WTC11 (cell line): ENCODE measurements around the gene TMPRSS11F. TPM values are rescaled to one million over a fixed set of nuclear protein-coding genes. Genes with fewer than 3 reads are reported as not detected.

Experiments used
- ATAC-seq: fragments of 200-7000 bp; cut with Tn5 transposase; 2 replicates; pipeline ENCODE4 v1.10.0; 2021; ENCODE audit warnings: mild to moderate bottlenecking, moderate library complexity
- CTCF ChIA-PET: fragments of 300-600 bp; sonication (Branson Sonifier 250); formaldehyde crosslinking; loops from one replicate; lab custom pipeline; 2021; ENCODE audit warnings: antibody characterized with exemption; lab: Charles Lee
- POLR2A ChIA-PET: fragments of 350-600 bp; sonication (Branson Sonifier 250); formaldehyde crosslinking; loops from one replicate; lab custom pipeline; 2021; ENCODE audit warnings: antibody characterized with exemption; lab: Charles Lee
- DNase-seq: peaks from one replicate; pipeline ENCODE4 v3.0.0; 2021; ENCODE audit warnings: low spot score
- H3K27ac Mint-ChIP-seq: 2 replicates; pipeline ENCODE4 v1.8.0; 2021; ENCODE audit warnings: mixed read lengths
- H3K27me3 Mint-ChIP-seq: 2 replicates; pipeline ENCODE4 v1.8.0; 2021; ENCODE audit warnings: low read depth, mild to moderate bottlenecking, moderate library complexity, mixed read lengths
- H3K36me3 Mint-ChIP-seq: 2 replicates; pipeline ENCODE4 v1.8.0; 2021; ENCODE audit warnings: mixed read lengths
- H3K4me1 Mint-ChIP-seq: 2 replicates; pipeline ENCODE4 v1.8.0; 2022; ENCODE audit warnings: mixed read lengths
- H3K4me3 Mint-ChIP-seq: 2 replicates; pipeline ENCODE4 v1.8.0; 2021; ENCODE audit warnings: mild to moderate bottlenecking, moderate library complexity, mixed read lengths
- H3K9me3 Mint-ChIP-seq: 2 replicates; pipeline ENCODE4 v1.8.0; 2021; ENCODE audit warnings: mixed read lengths
- CBFB ChIP-seq: sonication (generic); formaldehyde crosslinking; IDR thresholded peaks from 2 replicates; pipeline ENCODE4 v1.8.1; 2022; ENCODE audit warnings: mild to moderate bottlenecking, low read depth, missing genetic modification reagents
- EMX1 ChIP-seq: fragments of 250-450 bp; sonication (Bioruptor Pico); IDR thresholded peaks from 2 replicates; pipeline ENCODE4 v1.8.0; 2021; ENCODE audit warnings: mild to moderate bottlenecking
- ETV6 ChIP-seq: sonication (generic); formaldehyde crosslinking; IDR thresholded peaks from 2 replicates; pipeline ENCODE4 v1.8.1; 2022; ENCODE audit warnings: mild to moderate bottlenecking, missing genetic modification reagents
- FOXJ3 ChIP-seq: sonication (generic); formaldehyde crosslinking; IDR thresholded peaks from 2 replicates; pipeline ENCODE4 v1.9.0; 2021; ENCODE audit warnings: missing genetic modification reagents, mild to moderate bottlenecking, borderline replicate concordance
- FOXP1 ChIP-seq: sonication (generic); formaldehyde crosslinking; IDR thresholded peaks from 2 replicates; pipeline ENCODE4 v1.8.0; 2022; ENCODE audit warnings: missing genetic modification reagents, mild to moderate bottlenecking, moderate library complexity, borderline replicate concordance
- IRF2 ChIP-seq: sonication (generic); formaldehyde crosslinking; IDR thresholded peaks from 2 replicates; pipeline ENCODE4 v1.8.0; 2022; ENCODE audit warnings: low read depth, missing genetic modification reagents, borderline replicate concordance
- MYBL2 ChIP-seq: sonication (generic); formaldehyde crosslinking; IDR thresholded peaks from 2 replicates; pipeline ENCODE4 v1.8.1; 2023; ENCODE audit warnings: mild to moderate bottlenecking, moderate library complexity, missing genetic modification reagents
- NFYB ChIP-seq: sonication (generic); formaldehyde crosslinking; conservative IDR thresholded peaks from 2 replicates; pipeline ENCODE4 v1.8.0; 2022; ENCODE audit warnings: low read depth, missing genetic modification reagents
- PRRX2 ChIP-seq: fragments of 250-450 bp; sonication (Bioruptor Pico); IDR thresholded peaks from 2 replicates; pipeline ENCODE4 v1.8.0; 2021; ENCODE audit warnings: mild to moderate bottlenecking
- RELA ChIP-seq: sonication (generic); formaldehyde crosslinking; IDR thresholded peaks from 2 replicates; pipeline ENCODE4 v1.8.1; 2022; ENCODE audit warnings: missing genetic modification reagents, mild to moderate bottlenecking, borderline replicate concordance
- SMAD3 ChIP-seq: sonication (generic); formaldehyde crosslinking; IDR thresholded peaks from 2 replicates; pipeline ENCODE4 v1.8.0; 2022; ENCODE audit warnings: missing genetic modification reagents, mild to moderate bottlenecking, borderline replicate concordance
- total RNA-seq: library from RNA; stranded (reverse); gene quantifications from 3 replicates; pipeline ENCODE4 v1.2.3, GENCODE V29; 2021
- TF ChIP-seq, protein P1 (sequence below): sonication (generic); formaldehyde crosslinking; IDR thresholded peaks from 2 replicates; pipeline ENCODE4 v1.8.1; 2023; ENCODE audit warnings: mild to moderate bottlenecking, moderate library complexity, missing genetic modification reagents
- TF ChIP-seq, protein P2 (sequence below): fragments of 200-600 bp; IDR thresholded peaks from 2 replicates; pipeline ENCODE4 v1.8.0; 2022; ENCODE audit warnings: antibody characterized with exemption
- TF ChIP-seq, protein P3 (sequence below): sonication (generic); formaldehyde crosslinking; IDR thresholded peaks from 2 replicates; pipeline ENCODE4 v1.8.1; 2022; ENCODE audit warnings: low read depth, mild to moderate bottlenecking, moderate library complexity, missing genetic modification reagents, borderline replicate concordance
- TF ChIP-seq, protein P4 (sequence below): sonication (generic); formaldehyde crosslinking; IDR thresholded peaks from 2 replicates; pipeline ENCODE4 v1.8.1; 2022; ENCODE audit warnings: mild to moderate bottlenecking, missing genetic modification reagents, moderate library complexity, borderline replicate concordance
- TF ChIP-seq, protein P5 (sequence below): fragments of 250-450 bp; sonication (Bioruptor Pico); IDR thresholded peaks from 2 replicates; pipeline ENCODE4 v1.9.0; 2021; ENCODE audit warnings: mild to moderate bottlenecking
- TF ChIP-seq, protein P6 (sequence below): sonication (generic); formaldehyde crosslinking; conservative IDR thresholded peaks from 2 replicates; pipeline ENCODE4 v1.8.1; 2022; ENCODE audit warnings: mild to moderate bottlenecking, missing genetic modification reagents

Gene TMPRSS11F
- total RNA-seq, 1 experiment from 2014 or later: not detected

DNA sequence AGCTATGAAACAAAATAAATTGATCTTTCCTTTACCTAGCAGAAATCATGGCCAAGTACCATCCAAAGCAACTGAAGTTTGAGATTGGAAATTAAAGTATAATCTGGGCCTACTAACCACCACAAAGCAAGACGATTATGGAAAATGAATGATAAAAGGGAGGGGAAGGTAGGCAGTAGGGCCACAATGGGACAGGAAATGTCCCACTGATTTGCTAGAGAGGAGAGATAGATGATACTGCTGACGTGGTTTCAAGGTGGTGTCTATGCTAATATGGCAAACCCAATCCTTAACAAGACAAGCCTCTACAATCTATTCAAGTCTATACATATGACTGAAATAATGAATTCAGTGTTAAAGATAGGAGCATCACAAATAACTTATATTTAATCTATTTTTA is 6.1 kb downstream of the TMPRSS11F start (continued):
- TF ChIP-seq, protein P1, sequence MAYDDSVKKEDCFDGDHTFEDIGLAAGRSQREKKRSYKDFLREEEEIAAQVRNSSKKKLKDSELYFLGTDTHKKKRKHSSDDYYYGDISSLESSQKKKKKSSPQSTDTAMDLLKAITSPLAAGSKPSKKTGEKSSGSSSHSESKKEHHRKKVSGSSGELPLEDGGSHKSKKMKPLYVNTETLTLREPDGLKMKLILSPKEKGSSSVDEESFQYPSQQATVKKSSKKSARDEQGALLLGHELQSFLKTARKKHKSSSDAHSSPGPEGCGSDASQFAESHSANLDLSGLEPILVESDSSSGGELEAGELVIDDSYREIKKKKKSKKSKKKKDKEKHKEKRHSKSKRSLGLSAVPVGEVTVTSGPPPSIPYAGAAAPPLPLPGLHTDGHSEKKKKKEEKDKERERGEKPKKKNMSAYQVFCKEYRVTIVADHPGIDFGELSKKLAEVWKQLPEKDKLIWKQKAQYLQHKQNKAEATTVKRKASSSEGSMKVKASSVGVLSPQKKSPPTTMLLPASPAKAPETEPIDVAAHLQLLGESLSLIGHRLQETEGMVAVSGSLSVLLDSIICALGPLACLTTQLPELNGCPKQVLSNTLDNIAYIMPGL (CRISPR knock-in tag): no peak
- no peak for TF ChIP-seq MYBL2
- no peak for TF ChIP-seq NFYB (CRISPR knock-in tag)

DNA sequence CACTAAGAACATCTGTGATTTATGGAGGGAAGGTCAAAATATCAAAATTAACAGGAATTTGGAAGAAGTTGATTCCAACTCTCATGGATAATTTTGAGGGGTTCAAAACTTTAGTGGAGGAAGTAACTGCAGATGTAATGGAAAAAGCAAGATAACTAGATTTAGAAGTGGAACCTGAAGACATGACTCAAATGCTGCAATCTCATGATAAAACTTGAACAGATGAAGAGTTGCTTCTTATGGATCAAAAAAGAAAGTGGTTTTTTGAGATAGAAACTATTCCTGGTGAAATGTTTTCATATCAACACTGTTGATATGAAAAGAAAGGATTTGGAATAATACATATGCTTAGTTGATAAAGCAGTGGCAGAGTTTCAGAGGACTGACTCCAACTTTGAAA is 9.7 kb downstream of the TMPRSS11F start:
- no peak for TF ChIP-seq SMAD3
- TF ChIP-seq RELA (CRISPR knock-in tag): no peak
- no peak for TF ChIP-seq EMX1 (CRISPR knock-in tag)
- TF ChIP-seq, protein P2, sequence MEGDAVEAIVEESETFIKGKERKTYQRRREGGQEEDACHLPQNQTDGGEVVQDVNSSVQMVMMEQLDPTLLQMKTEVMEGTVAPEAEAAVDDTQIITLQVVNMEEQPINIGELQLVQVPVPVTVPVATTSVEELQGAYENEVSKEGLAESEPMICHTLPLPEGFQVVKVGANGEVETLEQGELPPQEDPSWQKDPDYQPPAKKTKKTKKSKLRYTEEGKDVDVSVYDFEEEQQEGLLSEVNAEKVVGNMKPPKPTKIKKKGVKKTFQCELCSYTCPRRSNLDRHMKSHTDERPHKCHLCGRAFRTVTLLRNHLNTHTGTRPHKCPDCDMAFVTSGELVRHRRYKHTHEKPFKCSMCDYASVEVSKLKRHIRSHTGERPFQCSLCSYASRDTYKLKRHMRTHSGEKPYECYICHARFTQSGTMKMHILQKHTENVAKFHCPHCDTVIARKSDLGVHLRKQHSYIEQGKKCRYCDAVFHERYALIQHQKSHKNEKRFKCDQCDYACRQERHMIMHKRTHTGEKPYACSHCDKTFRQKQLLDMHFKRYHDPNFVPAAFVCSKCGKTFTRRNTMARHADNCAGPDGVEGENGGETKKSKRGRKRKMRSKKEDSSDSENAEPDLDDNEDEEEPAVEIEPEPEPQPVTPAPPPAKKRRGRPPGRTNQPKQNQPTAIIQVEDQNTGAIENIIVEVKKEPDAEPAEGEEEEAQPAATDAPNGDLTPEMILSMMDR: no peak
- TF ChIP-seq PRRX2: no peak
- TF ChIP-seq, protein P3, sequence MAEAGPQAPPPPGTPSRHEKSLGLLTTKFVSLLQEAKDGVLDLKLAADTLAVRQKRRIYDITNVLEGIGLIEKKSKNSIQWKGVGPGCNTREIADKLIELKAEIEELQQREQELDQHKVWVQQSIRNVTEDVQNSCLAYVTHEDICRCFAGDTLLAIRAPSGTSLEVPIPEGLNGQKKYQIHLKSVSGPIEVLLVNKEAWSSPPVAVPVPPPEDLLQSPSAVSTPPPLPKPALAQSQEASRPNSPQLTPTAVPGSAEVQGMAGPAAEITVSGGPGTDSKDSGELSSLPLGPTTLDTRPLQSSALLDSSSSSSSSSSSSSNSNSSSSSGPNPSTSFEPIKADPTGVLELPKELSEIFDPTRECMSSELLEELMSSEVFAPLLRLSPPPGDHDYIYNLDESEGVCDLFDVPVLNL (CRISPR knock-in tag): no peak
- TF ChIP-seq IRF2: no peak
- TF ChIP-seq, protein P4, sequence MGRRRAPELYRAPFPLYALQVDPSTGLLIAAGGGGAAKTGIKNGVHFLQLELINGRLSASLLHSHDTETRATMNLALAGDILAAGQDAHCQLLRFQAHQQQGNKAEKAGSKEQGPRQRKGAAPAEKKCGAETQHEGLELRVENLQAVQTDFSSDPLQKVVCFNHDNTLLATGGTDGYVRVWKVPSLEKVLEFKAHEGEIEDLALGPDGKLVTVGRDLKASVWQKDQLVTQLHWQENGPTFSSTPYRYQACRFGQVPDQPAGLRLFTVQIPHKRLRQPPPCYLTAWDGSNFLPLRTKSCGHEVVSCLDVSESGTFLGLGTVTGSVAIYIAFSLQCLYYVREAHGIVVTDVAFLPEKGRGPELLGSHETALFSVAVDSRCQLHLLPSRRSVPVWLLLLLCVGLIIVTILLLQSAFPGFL (CRISPR knock-in tag): no peak
- TF ChIP-seq FOXP1: no peak
- POLR2A ChIA-PET: no interaction called here
- Mint-ChIP-seq H3K27me3 (no peaks in the 10 kb centered on the region; the same call in 1 of the 2 replicates), H3K4me1 (peaks cover 28% of the 10 kb centered on the region), H3K36me3 (peaks cover 21% of the 10 kb centered on the region), H3K4me3 (no peak overlapping the region), H3K9me3 (peaks cover 31% of the 10 kb centered on the region), H3K27ac (no peak overlapping the region)
- DNase-seq (no peak), ATAC-seq (no peak)
- CTCF ChIA-PET: no interaction called here

DNA sequence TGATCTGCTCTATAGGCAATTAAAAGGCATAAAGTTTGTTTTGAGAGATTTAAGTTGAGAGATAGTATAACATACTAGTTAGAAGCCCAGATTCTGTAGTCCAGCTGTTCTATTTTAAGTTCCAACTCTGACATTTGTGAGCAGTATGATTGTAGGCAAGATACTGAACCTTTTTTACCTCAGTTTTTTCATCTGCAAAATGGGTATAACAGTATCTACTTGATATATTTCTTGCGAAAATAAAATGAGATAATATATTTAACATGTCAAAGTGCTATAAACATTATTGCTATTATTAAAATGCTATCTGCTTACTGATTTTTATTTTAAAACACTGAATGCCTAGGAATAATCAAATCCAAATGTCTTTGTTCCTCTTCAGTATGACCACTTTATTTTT is 19.2 kb downstream of the TMPRSS11F start:
- Mint-ChIP-seq H3K27me3 (no peaks in the 10 kb centered on the region), H3K27ac (no peak overlapping the region)
- CTCF ChIA-PET: no interaction called here
- ATAC-seq (no peak), DNase-seq (no peak)
- TF ChIP-seq CBFB: no peak
- no peak for TF ChIP-seq ETV6 (CRISPR knock-in tag)
- TF ChIP-seq, protein P5, sequence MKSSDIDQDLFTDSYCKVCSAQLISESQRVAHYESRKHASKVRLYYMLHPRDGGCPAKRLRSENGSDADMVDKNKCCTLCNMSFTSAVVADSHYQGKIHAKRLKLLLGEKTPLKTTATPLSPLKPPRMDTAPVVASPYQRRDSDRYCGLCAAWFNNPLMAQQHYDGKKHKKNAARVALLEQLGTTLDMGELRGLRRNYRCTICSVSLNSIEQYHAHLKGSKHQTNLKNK (CRISPR knock-in tag): no peak
- TF ChIP-seq, protein P6, sequence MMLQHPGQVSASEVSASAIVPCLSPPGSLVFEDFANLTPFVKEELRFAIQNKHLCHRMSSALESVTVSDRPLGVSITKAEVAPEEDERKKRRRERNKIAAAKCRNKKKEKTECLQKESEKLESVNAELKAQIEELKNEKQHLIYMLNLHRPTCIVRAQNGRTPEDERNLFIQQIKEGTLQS (CRISPR knock-in tag): no peak
- TF ChIP-seq FOXJ3 (CRISPR knock-in tag): no peak
- TF ChIP-seq, all 79 proteins: peak for 0
- no peak overlapping the region for H3K4me3 Mint-ChIP-seq
- 0 out of 2 replicates have a peak, but pooled peaks cover 2% of the 10 kb centered on the region for H3K9me3 Mint-ChIP-seq
- 0 out of 2 replicates have a peak, but pooled peaks cover 2% of the 10 kb centered on the region for H3K36me3 Mint-ChIP-seq
- H3K4me1 Mint-ChIP-seq: peaks cover 8% of the 10 kb centered on the region
- POLR2A ChIA-PET: no interaction called here
